ENCODE results near the gene TENT5A.

DNA sequence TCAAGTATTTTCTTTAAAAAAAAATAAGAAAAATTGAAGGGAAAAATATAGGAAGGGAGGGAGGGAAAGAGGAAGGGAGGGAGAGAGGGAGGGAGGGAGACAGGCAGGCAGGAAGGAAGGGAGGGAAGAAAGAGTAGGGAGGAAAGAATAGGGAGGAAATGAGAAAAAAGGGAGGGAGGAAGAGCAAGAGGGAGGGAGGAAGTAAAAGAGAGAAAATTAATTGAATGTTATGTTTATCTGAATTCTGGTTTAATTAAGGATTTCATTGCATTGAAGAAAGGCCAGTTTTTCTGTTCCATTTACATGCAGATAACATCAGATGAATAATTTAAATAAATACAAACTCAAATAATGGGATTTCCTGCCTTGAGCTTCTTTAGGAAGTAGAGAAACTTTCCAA, 47.8 kb downstream of the TENT5A start:
- TF ChIP-seq POLR2AphosphoS5 (IDR thresholded peaks at IDR 0.05; ENCODE audit: low read depth, low read length) (no peak), POLR2A (IDR thresholded peaks at IDR 0.05; ENCODE audit: low read depth, low read length) (no peak), SPI1 (IDR thresholded peaks at IDR 0.05; ENCODE audit: low read depth, low read length) (no peak), TAF1 (IDR thresholded peaks at IDR 0.05; ENCODE audit: low read depth, low read length) (no peak), PAX5 (IDR thresholded peaks at IDR 0.05; ENCODE audit: insufficient read depth, low read length, severe bottlenecking) (no peak), POU2F2 (IDR thresholded peaks at IDR 0.05; ENCODE audit: low read depth, low read length) (no peak)
